NB4 (cell line): ENCODE data around the gene YARS1.

ENCODE experiments used
- DNase-seq: peaks from one replicate; pipeline ENCODE4 v3.0.0; 2010; ENCODE audit warnings: low read depth
- H3K4me3 ChIP-seq: one replicate; pipeline ENCODE4 v1.5.1; 2011; ENCODE audit warnings: mild to moderate bottlenecking, low read depth, low read length, moderate library complexity
- CTCF ChIP-seq: IDR thresholded peaks from one replicate; pipeline ENCODE4 v1.5.1; 2012; ENCODE audit warnings: low read depth, low read length
- MAX ChIP-seq: IDR thresholded peaks from 2 replicates; pipeline ENCODE4 v1.6.1; 2011; ENCODE audit warnings: low read depth, low read length
- MYC ChIP-seq: IDR thresholded peaks from 2 replicates; pipeline ENCODE4 v1.6.1; 2011; ENCODE audit warnings: low read depth, low read length
- POLR2A ChIP-seq: IDR thresholded peaks from 2 replicates; pipeline ENCODE4 v1.6.1; 2011; ENCODE audit warnings: mild to moderate bottlenecking; ENCODE audit not compliant: insufficient read length; ENCODE audit errors: extremely low read depth

The YARS1 gene

GRCh38 chr1:32749332-32749731 lies 67.8 kb downstream of the YARS1 start:
- TF ChIP-seq POLR2A (no peak), MAX (no peak), CTCF (no peak), MYC (no peak)
- H3K4me3 ChIP-seq = no peak overlapping the region
- DNase-seq = no peak

GRCh38 chr1:32748926-32749325 lies 68.2 kb downstream of the YARS1 start:
- TF ChIP-seq MYC = no peak
- no peak for TF ChIP-seq POLR2A
- H3K4me3 ChIP-seq = no peak overlapping the region
- no peak for DNase-seq

GRCh38 chr1:32748348-32748747 lies 68.8 kb downstream of the YARS1 start:
- TF ChIP-seq MYC = no peak
- no peak for TF ChIP-seq MAX
- no peak for TF ChIP-seq POLR2A
- no peak for TF ChIP-seq CTCF
- DNase-seq = no peak

GRCh38 chr1:32746130-32746529 lies 71.0 kb downstream of the YARS1 start:
- H3K4me3 ChIP-seq = no peak overlapping the region
- TF ChIP-seq MYC (no peak), POLR2A (no peak), MAX (no peak), CTCF (no peak)

More at GRCh38 chr1:32748348-32748747, 68.8 kb downstream of the YARS1 start:
- H3K4me3 ChIP-seq = no peak overlapping the region

DNA sequence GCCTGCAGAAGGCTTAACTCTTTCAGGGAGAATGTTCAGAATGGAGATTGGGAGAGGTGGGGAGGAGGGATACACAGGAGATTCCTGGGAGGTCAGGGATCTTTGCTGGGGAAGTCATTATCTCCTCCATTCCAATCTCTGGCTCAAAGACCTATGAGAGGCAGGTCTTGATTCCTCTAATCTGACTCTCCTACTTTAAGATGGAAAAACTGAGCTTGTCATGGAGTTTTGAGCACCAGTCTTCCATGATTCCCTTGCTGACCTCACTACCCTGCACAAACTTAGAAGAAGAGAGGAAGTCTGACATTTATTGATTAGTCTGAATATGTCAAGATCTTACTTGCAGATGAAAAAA lies 73.1 kb downstream of the YARS1 start:
- no peak overlapping the region for H3K4me3 ChIP-seq
- DNase-seq = no peak
- TF ChIP-seq POLR2A = no peak
- no peak for TF ChIP-seq MYC
- TF ChIP-seq CTCF = no peak
- TF ChIP-seq MAX = no peak

More at GRCh38 chr1:32746130-32746529, 71.0 kb downstream of the YARS1 start:
- no peak for DNase-seq

DNA sequence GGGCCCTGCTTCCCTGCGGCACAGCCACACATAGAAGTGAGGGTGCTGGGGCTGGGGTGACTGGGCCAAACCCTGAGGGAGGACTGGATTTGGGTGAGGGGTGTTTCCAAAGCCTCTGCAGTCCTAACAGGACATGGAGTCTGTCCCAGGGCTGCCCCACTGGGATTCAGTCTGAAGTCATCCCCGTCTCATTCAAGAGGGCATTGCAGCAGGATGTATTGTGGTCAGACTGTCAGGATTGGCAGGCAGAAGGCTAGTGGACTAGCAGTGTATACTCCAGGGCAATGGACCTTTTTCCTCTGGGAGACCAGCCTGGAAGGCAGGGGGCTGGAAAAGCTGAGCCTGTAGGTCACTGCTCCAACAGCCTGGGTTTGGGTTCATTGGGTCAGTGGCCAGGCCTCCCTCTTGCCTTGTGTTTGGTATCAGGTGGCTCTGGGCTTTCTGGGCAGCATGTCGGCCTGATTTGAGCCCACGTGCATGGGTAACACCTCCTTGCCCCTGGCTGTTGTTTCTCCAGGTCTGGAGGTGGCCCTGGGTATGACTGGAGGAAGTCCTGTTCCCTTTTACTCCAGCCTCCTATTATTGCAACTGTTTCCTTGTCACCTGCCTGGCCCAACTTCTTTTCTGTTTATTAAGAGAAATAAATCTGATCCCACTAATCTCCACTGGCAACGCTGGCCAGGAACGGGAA lies 73.6 kb downstream of the YARS1 start:
- TF ChIP-seq CTCF (no peak), MAX (no peak), MYC (no peak), POLR2A (no peak)
- no peak overlapping the region for H3K4me3 ChIP-seq
- no peak for DNase-seq
